Measurements from ENCODE around the gene NRK.

DNA sequence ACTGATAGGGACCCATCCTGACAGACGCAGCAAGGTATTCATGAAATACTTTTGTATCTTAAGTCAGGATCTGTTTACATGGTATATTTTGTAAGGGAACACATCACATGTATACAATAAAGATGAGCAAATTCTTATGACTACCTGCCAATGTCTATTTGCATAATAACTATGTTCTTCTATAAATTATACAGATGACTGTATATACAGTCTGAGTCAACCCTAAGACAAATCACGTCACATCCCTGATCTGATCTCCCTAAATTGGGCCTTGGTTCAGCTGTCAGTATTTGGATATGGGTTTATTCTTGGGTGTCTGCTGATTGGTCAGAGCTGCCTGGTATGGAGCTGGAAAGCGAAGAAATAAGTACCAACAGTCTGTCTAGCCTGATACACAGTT is 122.9 kb downstream of the NRK start:
- TF ChIP-seq ZNF232 (CRISPR knock-in tag; IDR thresholded peaks at IDR 0.05): no peak
- TF ChIP-seq MTA3 (IDR thresholded peaks at IDR 0.05; ENCODE audit: borderline replicate concordance): no peak
- TF ChIP-seq, protein P1, sequence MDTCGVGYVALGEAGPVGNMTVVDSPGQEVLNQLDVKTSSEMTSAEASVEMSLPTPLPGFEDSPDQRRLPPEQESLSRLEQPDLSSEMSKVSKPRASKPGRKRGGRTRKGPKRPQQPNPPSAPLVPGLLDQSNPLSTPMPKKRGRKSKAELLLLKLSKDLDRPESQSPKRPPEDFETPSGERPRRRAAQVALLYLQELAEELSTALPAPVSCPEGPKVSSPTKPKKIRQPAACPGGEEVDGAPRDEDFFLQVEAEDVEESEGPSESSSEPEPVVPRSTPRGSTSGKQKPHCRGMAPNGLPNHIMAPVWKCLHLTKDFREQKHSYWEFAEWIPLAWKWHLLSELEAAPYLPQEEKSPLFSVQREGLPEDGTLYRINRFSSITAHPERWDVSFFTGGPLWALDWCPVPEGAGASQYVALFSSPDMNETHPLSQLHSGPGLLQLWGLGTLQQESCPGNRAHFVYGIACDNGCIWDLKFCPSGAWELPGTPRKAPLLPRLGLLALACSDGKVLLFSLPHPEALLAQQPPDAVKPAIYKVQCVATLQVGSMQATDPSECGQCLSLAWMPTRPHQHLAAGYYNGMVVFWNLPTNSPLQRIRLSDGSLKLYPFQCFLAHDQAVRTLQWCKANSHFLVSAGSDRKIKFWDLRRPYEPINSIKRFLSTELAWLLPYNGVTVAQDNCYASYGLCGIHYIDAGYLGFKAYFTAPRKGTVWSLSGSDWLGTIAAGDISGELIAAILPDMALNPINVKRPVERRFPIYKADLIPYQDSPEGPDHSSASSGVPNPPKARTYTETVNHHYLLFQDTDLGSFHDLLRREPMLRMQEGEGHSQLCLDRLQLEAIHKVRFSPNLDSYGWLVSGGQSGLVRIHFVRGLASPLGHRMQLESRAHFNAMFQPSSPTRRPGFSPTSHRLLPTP (IDR thresholded peaks at IDR 0.05; ENCODE audit: borderline replicate concordance, extremely low read depth, insufficient read length): no peak
- TF ChIP-seq CREB1 (IDR thresholded peaks at IDR 0.05): no peak
- no peak for TF ChIP-seq CREB1 (CRISPR knock-in tag; IDR thresholded peaks at IDR 0.05)
- no peak for TF ChIP-seq KAT8 (IDR thresholded peaks at IDR 0.05; ENCODE audit: low read depth)
- no peak for TF ChIP-seq TEAD4 (IDR thresholded peaks at IDR 0.05; ENCODE audit: low read length)
- no peak for TF ChIP-seq TEAD4 (CRISPR knock-in tag; IDR thresholded peaks at IDR 0.05; ENCODE audit: borderline replicate concordance)
- TF ChIP-seq TAF1 (IDR thresholded peaks at IDR 0.05; ENCODE audit: control insufficient read depth, extremely low read depth, insufficient read depth, low read length, severe bottlenecking): no peak
- no peak for TF ChIP-seq RAD21 (CRISPR knock-in tag; conservative IDR thresholded peaks at IDR 0.05 in 1 of 2, IDR thresholded peaks at IDR 0.05 in 1 of 2)
- TF ChIP-seq ZNF274 (IDR thresholded peaks at IDR 0.05; ENCODE audit: borderline replicate concordance, low read depth, low read length): no peak
- TF ChIP-seq, protein P2, sequence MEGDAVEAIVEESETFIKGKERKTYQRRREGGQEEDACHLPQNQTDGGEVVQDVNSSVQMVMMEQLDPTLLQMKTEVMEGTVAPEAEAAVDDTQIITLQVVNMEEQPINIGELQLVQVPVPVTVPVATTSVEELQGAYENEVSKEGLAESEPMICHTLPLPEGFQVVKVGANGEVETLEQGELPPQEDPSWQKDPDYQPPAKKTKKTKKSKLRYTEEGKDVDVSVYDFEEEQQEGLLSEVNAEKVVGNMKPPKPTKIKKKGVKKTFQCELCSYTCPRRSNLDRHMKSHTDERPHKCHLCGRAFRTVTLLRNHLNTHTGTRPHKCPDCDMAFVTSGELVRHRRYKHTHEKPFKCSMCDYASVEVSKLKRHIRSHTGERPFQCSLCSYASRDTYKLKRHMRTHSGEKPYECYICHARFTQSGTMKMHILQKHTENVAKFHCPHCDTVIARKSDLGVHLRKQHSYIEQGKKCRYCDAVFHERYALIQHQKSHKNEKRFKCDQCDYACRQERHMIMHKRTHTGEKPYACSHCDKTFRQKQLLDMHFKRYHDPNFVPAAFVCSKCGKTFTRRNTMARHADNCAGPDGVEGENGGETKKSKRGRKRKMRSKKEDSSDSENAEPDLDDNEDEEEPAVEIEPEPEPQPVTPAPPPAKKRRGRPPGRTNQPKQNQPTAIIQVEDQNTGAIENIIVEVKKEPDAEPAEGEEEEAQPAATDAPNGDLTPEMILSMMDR (IDR thresholded peaks at IDR 0.05 in 2 of 3, conservative IDR thresholded peaks at IDR 0.05 in 1 of 3; ENCODE audit: insufficient read depth in 2 of 3, low read depth in 1 of 3, low read length in 3 of 3): no peak

All from K562 (cell line).